CD14-positive monocyte (primary cell): ENCODE measurements around the gene PIWIL4. TPM values are rescaled to one million over a fixed set of nuclear protein-coding genes. Genes with fewer than 3 reads are reported as not detected.

Experiments used
- DNase-seq, 3 donors: peaks; one replicate each; pipeline ENCODE4 v3.0.0-alpha.2; 2011 to 2022
- H2AFZ ChIP-seq: 2 replicates; pipeline ENCODE4 v1.6.0; 2012; ENCODE audit warnings: mild to moderate bottlenecking, low read depth, low read length, inconsistent platforms; ENCODE audit not compliant: insufficient read depth, poor library complexity, severe bottlenecking
- H3K27ac ChIP-seq, 2 donors: 1 replicate in 1 of 2; 2 replicates in 1 of 2; pipeline ENCODE4 v1.5.1; 2012 to 2013; ENCODE audit warnings: low read length in 2 of 2, control low read depth in 1 of 2, inconsistent platforms in 1 of 2, low read depth in 1 of 2, mild to moderate bottlenecking in 1 of 2
- H3K27me3 ChIP-seq, 2 donors: one replicate each; pipeline versions ENCODE4 v1.6.0 to v1.6.1; 2011 to 2013; ENCODE audit warnings: low read length in 2 of 2; ENCODE audit not compliant: control insufficient read depth in 2 of 2, insufficient read depth in 2 of 2
- H3K36me3 ChIP-seq, 2 donors: replicated peaks in 1 of 2; 1 replicate in 1 of 2; 2 replicates in 1 of 2; pipeline versions ENCODE4 v1.5.1 to v1.6.1; 2012 to 2013; ENCODE audit warnings: low read length in 2 of 2, control low read depth in 1 of 2, inconsistent platforms in 1 of 2, mild to moderate bottlenecking in 1 of 2; ENCODE audit not compliant: insufficient read depth in 2 of 2, control insufficient read depth in 1 of 2
- H3K4me1 ChIP-seq, 2 donors: 1 replicate in 1 of 2; 2 replicates in 1 of 2; pipeline versions ENCODE4 v1.5.1 to v1.6.1; 2012 to 2013; ENCODE audit warnings: low read length in 2 of 2, control low read depth in 1 of 2, inconsistent platforms in 1 of 2, mild to moderate bottlenecking in 1 of 2, moderate library complexity in 1 of 2; ENCODE audit not compliant: insufficient read depth in 2 of 2, control insufficient read depth in 1 of 2
- H3K4me2 ChIP-seq: replicated peaks from 2 replicates; pipeline ENCODE3; 2012; ENCODE audit warnings: low read length, moderate library complexity, mild to moderate bottlenecking; ENCODE audit not compliant: poor library complexity, severe bottlenecking; ENCODE audit errors: extremely low read depth
- H3K4me3 ChIP-seq, 3 experiments: fragments of 200-600 bp in 1 of 3; sonication (generic) in 1 of 3; replicated peaks in 1 of 3; 1 replicate in 2 of 3; 2 replicates in 1 of 3; pipeline ENCODE4 v1.5.1; 2011 to 2013; ENCODE audit warnings: low read length in 3 of 3, mild to moderate bottlenecking in 3 of 3, control low read depth in 2 of 3, low read depth in 2 of 3, inconsistent platforms in 1 of 3, moderate library complexity in 1 of 3
- H3K79me2 ChIP-seq: 2 replicates; pipeline ENCODE4 v1.6.0; 2012; ENCODE audit warnings: mild to moderate bottlenecking, control low read depth, inconsistent platforms, low read length, moderate library complexity; ENCODE audit not compliant: insufficient read depth
- H3K9ac ChIP-seq: 2 replicates; pipeline ENCODE4 v1.6.0; 2017; ENCODE audit warnings: low read length, mild to moderate bottlenecking; ENCODE audit not compliant: insufficient read depth, poor library complexity, severe bottlenecking
- H3K9me3 ChIP-seq, 2 donors: replicated peaks in 1 of 2; 1 replicate in 1 of 2; 2 replicates in 1 of 2; pipeline versions ENCODE4 v1.5.1 to v1.6.1; 2012 to 2013; ENCODE audit warnings: low read length in 2 of 2, control low read depth in 1 of 2; ENCODE audit not compliant: control insufficient read depth in 1 of 2, insufficient read depth in 1 of 2
- H4K20me1 ChIP-seq: 2 replicates; pipeline ENCODE4 v1.6.0; 2012; ENCODE audit warnings: mild to moderate bottlenecking, low read length, control low read depth, moderate library complexity; ENCODE audit not compliant: insufficient read depth
- H3K27ac Mint-ChIP-seq, 7 donors: one replicate each; pipeline ENCODE4 v1.8.0; 2020; ENCODE audit warnings: mild to moderate bottlenecking in 7 of 7, mixed read lengths in 7 of 7, moderate library complexity in 6 of 7, inconsistent platforms in 2 of 7
- H3K27me3 Mint-ChIP-seq, 3 donors: one replicate each; pipeline ENCODE4 v1.8.0; 2021 to 2022; ENCODE audit warnings: low read depth in 3 of 3, mild to moderate bottlenecking in 3 of 3, mixed read lengths in 3 of 3, moderate library complexity in 3 of 3, inconsistent platforms in 1 of 3
- H3K36me3 Mint-ChIP-seq, 2 donors: one replicate each; pipeline ENCODE4 v1.8.0; 2020; ENCODE audit warnings: mixed read lengths in 2 of 2, inconsistent platforms in 1 of 2, mild to moderate bottlenecking in 1 of 2
- H3K4me1 Mint-ChIP-seq: one replicate; pipeline ENCODE4 v1.8.0; 2020; ENCODE audit warnings: mild to moderate bottlenecking, mixed read lengths
- H3K4me3 Mint-ChIP-seq, 2 donors: one replicate each; pipeline ENCODE4 v1.8.0; 2020; ENCODE audit warnings: mild to moderate bottlenecking in 2 of 2, mixed read lengths in 2 of 2, moderate library complexity in 1 of 2
- H3K9me3 Mint-ChIP-seq, 7 donors: one replicate each; pipeline ENCODE4 v1.8.0; 2020 to 2022; ENCODE audit warnings: mixed read lengths in 7 of 7, mild to moderate bottlenecking in 6 of 7, moderate library complexity in 6 of 7, inconsistent platforms in 2 of 7
- CTCF ChIP-seq: fragments of 200-600 bp; IDR thresholded peaks from one replicate; pipeline ENCODE4 v1.8.0; 2022; ENCODE audit warnings: antibody characterized with exemption, mild to moderate bottlenecking
- WGBS: methylation state at CpG from one replicate; pipeline ENCODE4 v1.1.5; 2013; ENCODE audit warnings: missing lambda C conversion rate; ENCODE audit not compliant: insufficient coverage; 5-methylcytosine and 5-hydroxymethylcytosine counted together
- intact Hi-C, 2 donors: fragments of 100-400 bp; cut with micrococcal nuclease; formaldehyde crosslinking; loops; one replicate each; pipeline versions ENCODE4 v1.15.0 to v1.15.1; 2023
- polyA plus RNA-seq, 3 donors: library from polyadenylated mRNA; depleted of rRNA in 1 of 3; unstranded in 2 of 3; stranded (reverse) in 1 of 3; fragments of 300-500 nt in 2 of 3; fragments of >200 nt in 1 of 3; fragmentation: Illumina TruSeq in 2 of 3; gene quantifications; 1 replicate in 2 of 3; 2 replicates in 1 of 3; pipeline ENCODE4 v1.2.3, GENCODE V29; 2012 to 2021

PIWIL4 gene
- polyA plus RNA-seq, 3 donors, result 0.98 to 14.2 (median 1.1) TPM

GRCh38 chr11:94597896-94598295 lies 30.7 kb downstream of the PIWIL4 start:
- intact Hi-C loops, result loop anchor here (2.0 to 5.0 kb wide), 2 partner anchors 76 to 79 kb away; no protein-coding TSS in a partner anchor

GRCh38 chr11:94599510-94599909 lies 32.3 kb downstream of the PIWIL4 start:
- Histone ChIP-seq H3K9me3 (no peaks in the 10 kb centered on the region), H3K4me2 (no peak overlapping the region), H3K27me3 (no peaks in the 10 kb centered on the region), H2AFZ (no peak overlapping the region), H3K36me3 (peaks cover 10 to 51% of the 10 kb centered on the region in 2 donors), H3K79me2 (peaks cover 6% of the 10 kb centered on the region), H3K4me1 (peaks cover 13 to 21% of the 10 kb centered on the region in 2 donors), H4K20me1 (no peaks in the 10 kb centered on the region), H3K27ac (peak overlapping the region in 1 of 2 donors; percentile 34), H3K4me3 (no peak overlapping the region), H3K9ac (no peak overlapping the region)
- no peak for DNase-seq
- Mint-ChIP-seq H3K27ac (peak overlapping the region in 3 of 7 donors; percentile 14 to 27 (median 19)), H3K4me1 (peaks cover 16% of the 10 kb centered on the region), H3K36me3 (peaks cover 29 to 57% of the 10 kb centered on the region in 2 donors), H3K27me3 (no peaks in the 10 kb centered on the region), H3K9me3 (peaks cover 0 to 2% (median 0%) of the 10 kb centered on the region in 7 donors), H3K4me3 (no peak overlapping the region)
- 80% methylated on average over 2 of the region's 3 CpGs for WGBS
- intact Hi-C loops, result loop anchor here (2.0 to 5.0 kb wide), 2 partner anchors 77 to 81 kb away; no protein-coding TSS in a partner anchor
- no peak for TF ChIP-seq CTCF

More at GRCh38 chr11:94597896-94598295, 30.7 kb downstream of the PIWIL4 start:
- DNase-seq, result peak; percentile 35 to 54 (median 36)
- peak; percentile 53 for TF ChIP-seq CTCF
- H3K27ac Mint-ChIP-seq, result no peak overlapping the region
- H3K79me2 ChIP-seq, result no peaks in the 10 kb centered on the region
- no peak overlapping the region for H2AFZ ChIP-seq
- peak overlapping the region in 1 of 2 donors; percentile 52 for H3K27ac ChIP-seq
- no peak overlapping the region for H3K4me2 ChIP-seq
- no peak overlapping the region for H3K4me3 Mint-ChIP-seq
- H3K4me1 ChIP-seq, result peaks cover 7 to 13% of the 10 kb centered on the region in 2 donors
- H3K36me3 ChIP-seq, result peaks cover 14 to 57% of the 10 kb centered on the region in 2 donors
- H3K4me1 Mint-ChIP-seq, result peaks cover 12% of the 10 kb centered on the region
- H4K20me1 ChIP-seq, result no peaks in the 10 kb centered on the region
- H3K27me3 Mint-ChIP-seq, result no peaks in the 10 kb centered on the region
- WGBS, result no CpG with 5 or more reads among the region's 2 CpGs
- peaks cover 35 to 67% of the 10 kb centered on the region in 2 donors for H3K36me3 Mint-ChIP-seq
- H3K9me3 ChIP-seq, result no peaks in the 10 kb centered on the region
- no peaks in the 10 kb centered on the region for H3K27me3 ChIP-seq
- H3K4me3 ChIP-seq, result no peak overlapping the region
- H3K9ac ChIP-seq, result no peak overlapping the region
- H3K9me3 Mint-ChIP-seq, result no peaks in the 10 kb centered on the region
